PC-3 (cell line): Measurements from ENCODE around the gene MANF. TPM values are rescaled to one million over a fixed set of nuclear protein-coding genes. Genes with fewer than 3 reads are reported as not detected.
A peak's percentile ranks its signal among the peaks of the same experiment; 100 is the strongest.

Experiments
- ATAC-seq: fragments of 200-7000 bp; cut with Tn5 transposase; 2 replicates; pipeline ENCODE4 v1.9.1; 2020; ENCODE audit warnings: mild to moderate bottlenecking, moderate library complexity
- BruUV-seq: library from RNA; stranded (reverse); fragments of 400-500 nt; replicated peaks from 2 replicates; lab custom pipeline; 2021; lab: Mats Ljungman, UMichigan
- CTCF ChIA-PET: fragments of 300-600 bp; sonication (Branson Sonifier 250); formaldehyde crosslinking; loops from one replicate; lab custom pipeline; 2022; ENCODE audit warnings: antibody characterized with exemption; lab: Charles Lee
- POLR2A ChIA-PET: fragments of 300-600 bp; sonication (Branson Sonifier 250); formaldehyde crosslinking; loops from one replicate; lab custom pipeline; 2022; ENCODE audit warnings: antibody characterized with exemption; ENCODE audit not compliant: unreplicated experiment; lab: Charles Lee
- DNase-seq: peaks from one replicate; pipeline ENCODE4 v3.0.0-alpha.2; 2015
- H2AFZ ChIP-seq: fragments of 300-600 bp; sonication (generic); 2 replicates; pipeline ENCODE4 v1.6.0; 2016; ENCODE audit warnings: antibody characterized with exemption, low read length
- H3F3A ChIP-seq: fragments of 300-600 bp; sonication (generic); one replicate; pipeline ENCODE4 v1.6.0; 2017; ENCODE audit warnings: antibody characterized with exemption, low read length, control low read depth, mild to moderate bottlenecking; ENCODE audit not compliant: unreplicated experiment
- H3K27ac ChIP-seq: fragments of 300-600 bp; sonication (generic); 2 replicates; pipeline ENCODE4 v1.5.1; 2016; ENCODE audit warnings: mild to moderate bottlenecking, low read length
- H3K27me3 ChIP-seq: fragments of 300-600 bp; sonication (generic); 2 replicates; pipeline ENCODE4 v1.6.1; 2016; ENCODE audit warnings: low read length, mixed read lengths
- H3K36me3 ChIP-seq: fragments of 300-600 bp; sonication (generic); 2 replicates; pipeline ENCODE4 v1.6.1; 2016; ENCODE audit warnings: low read depth, mixed run types, low read length, mixed read lengths
- H3K4me1 ChIP-seq: fragments of 300-600 bp; sonication (generic); 2 replicates; pipeline ENCODE4 v1.5.1; 2016; ENCODE audit warnings: low read length; ENCODE audit not compliant: insufficient read depth
- H3K4me2 ChIP-seq: fragments of 300-600 bp; sonication (generic); 2 replicates; pipeline ENCODE4 v1.6.0; 2016; ENCODE audit warnings: low read length
- H3K4me3 ChIP-seq: fragments of 300-600 bp; sonication (generic); 2 replicates; pipeline ENCODE4 v1.5.1; 2016; ENCODE audit warnings: mild to moderate bottlenecking, low read length, mixed read lengths
- H3K79me2 ChIP-seq: fragments of 300-600 bp; sonication (generic); 2 replicates; pipeline ENCODE4 v1.6.1; 2017; ENCODE audit warnings: low read length, mixed read lengths
- H3K9ac ChIP-seq: fragments of 300-600 bp; sonication (generic); 2 replicates; pipeline ENCODE4 v1.6.0; 2016; ENCODE audit warnings: mild to moderate bottlenecking, low read length
- H3K9me2 ChIP-seq: fragments of 300-600 bp; sonication (generic); replicated peaks from 2 replicates; pipeline ENCODE4 v1.6.1; 2016; ENCODE audit warnings: mixed run types, low read length, mixed read lengths
- H3K9me3 ChIP-seq: fragments of 300-600 bp; sonication (generic); 2 replicates; pipeline ENCODE4 v1.6.1; 2016; ENCODE audit warnings: low read length, mixed read lengths
- H4K20me1 ChIP-seq: fragments of 300-600 bp; sonication (generic); 2 replicates; pipeline ENCODE4 v1.6.1; 2016; ENCODE audit warnings: low read length, mixed read lengths
- CTCF ChIP-seq: fragments of 300-600 bp; sonication (generic); conservative IDR thresholded peaks from 2 replicates; pipeline ENCODE4 v1.5.1; 2017; ENCODE audit warnings: antibody characterized with exemption, low read depth, mild to moderate bottlenecking, low read length
- EZH2 ChIP-seq: fragments of 300-600 bp; sonication (generic); IDR thresholded peaks from one replicate; pipeline ENCODE4 v1.6.1; 2017; ENCODE audit warnings: antibody characterized with exemption, mild to moderate bottlenecking, low read length; ENCODE audit not compliant: unreplicated experiment
- EZH2phosphoT487 ChIP-seq: fragments of 300-600 bp; sonication (generic); IDR thresholded peaks from 2 replicates; pipeline ENCODE4 v1.6.1; 2018; ENCODE audit warnings: mild to moderate bottlenecking, antibody characterized with exemption, low read length, borderline replicate concordance
- intact Hi-C: fragments of 100-400 bp; cut with micrococcal nuclease; formaldehyde crosslinking; loops from 2 replicates; pipeline ENCODE4 v1.9.0; 2023
- total RNA-seq: library from RNA; depleted of rRNA; stranded (reverse); fragments of >200 nt; gene quantifications from 2 replicates; pipeline ENCODE4 v1.2.3, GENCODE V29; 2014

Gene MANF
- total RNA-seq, 1 experiment from 2014 or later: 200 TPM

GRCh38 chr3:51394541-51394940 lies 9.4 kb downstream of the MANF start:
- H3K9me3 ChIP-seq: no peaks in the 10 kb centered on the region
- H3K9ac ChIP-seq: no peak overlapping the region
- H3K9me2 ChIP-seq: no peaks in the 10 kb centered on the region
- ChIA-PET CTCF (no interaction called here), POLR2A (no interaction called here)
- H2AFZ ChIP-seq: no peak overlapping the region
- H3K4me1 ChIP-seq: peaks cover 17% of the 10 kb centered on the region
- H3K79me2 ChIP-seq: peaks cover 51% of the 10 kb centered on the region
- no peak overlapping the region for H3K27ac ChIP-seq
- no peaks in the 10 kb centered on the region for H3F3A ChIP-seq
- H3K4me3 ChIP-seq: no peak overlapping the region
- peaks cover 37% of the 10 kb centered on the region for H4K20me1 ChIP-seq
- TSS peak; percentile 18 for BruUV-seq
- H3K4me2 ChIP-seq: no peak overlapping the region
- no peak for DNase-seq
- H3K36me3 ChIP-seq: peaks cover 65% of the 10 kb centered on the region
- no peak for ATAC-seq
- no peaks in the 10 kb centered on the region for H3K27me3 ChIP-seq
- intact Hi-C loops: no loop called here
- TF ChIP-seq EZH2 (no peak), CTCF (no peak), EZH2phosphoT487 (no peak)

- intact Hi-C loops: no loop called here
- H3K9me3 ChIP-seq: no peaks in the 10 kb centered on the region
- no peak for DNase-seq
- ChIA-PET POLR2A (no interaction called here), CTCF (no interaction called here)
- peaks cover 49% of the 10 kb centered on the region for H3K79me2 ChIP-seq
- H3K36me3 ChIP-seq: peaks cover 59% of the 10 kb centered on the region
- peaks cover 14% of the 10 kb centered on the region for H3K4me1 ChIP-seq
- no peaks in the 10 kb centered on the region for H3F3A ChIP-seq
- TF ChIP-seq EZH2phosphoT487 (no peak), EZH2 (no peak), CTCF (no peak)
- H3K9me2 ChIP-seq: no peaks in the 10 kb centered on the region
- no peak for ATAC-seq
- peaks cover 37% of the 10 kb centered on the region for H4K20me1 ChIP-seq
- no peak overlapping the region for H3K4me2 ChIP-seq
- H3K27me3 ChIP-seq: no peaks in the 10 kb centered on the region
- no peak overlapping the region for H3K9ac ChIP-seq
- no TSS peak for BruUV-seq
- H3K4me3 ChIP-seq: no peak overlapping the region
- no peak overlapping the region for H2AFZ ChIP-seq
- H3K27ac ChIP-seq: no peak overlapping the region
Observed at GRCh38 chr3:51395493-51396213, 10.6 kb downstream of the MANF start.

GRCh38 chr3:51396401-51396800 lies 11.3 kb downstream of the MANF start:
- Histone ChIP-seq H3K4me2 (no peak overlapping the region), H2AFZ (no peak overlapping the region), H3K27me3 (no peaks in the 10 kb centered on the region), H3K79me2 (peaks cover 49% of the 10 kb centered on the region), H3K9ac (no peak overlapping the region), H3K9me2 (no peaks in the 10 kb centered on the region), H3K36me3 (peaks cover 62% of the 10 kb centered on the region), H3F3A (no peaks in the 10 kb centered on the region), H3K27ac (no peak overlapping the region), H3K4me1 (peaks cover 12% of the 10 kb centered on the region), H4K20me1 (peaks cover 37% of the 10 kb centered on the region), H3K4me3 (no peak overlapping the region), H3K9me3 (no peaks in the 10 kb centered on the region)
- no TSS peak for BruUV-seq
- ChIA-PET POLR2A (no interaction called here), CTCF (no interaction called here)
- DNase-seq (no peak), ATAC-seq (no peak; the same call in 1 of the 2 replicates)
- intact Hi-C loops: no loop called here
- TF ChIP-seq EZH2 (no peak), CTCF (no peak)
